ENCODE data around the gene MPPED1.

The MPPED1 gene

DNA sequence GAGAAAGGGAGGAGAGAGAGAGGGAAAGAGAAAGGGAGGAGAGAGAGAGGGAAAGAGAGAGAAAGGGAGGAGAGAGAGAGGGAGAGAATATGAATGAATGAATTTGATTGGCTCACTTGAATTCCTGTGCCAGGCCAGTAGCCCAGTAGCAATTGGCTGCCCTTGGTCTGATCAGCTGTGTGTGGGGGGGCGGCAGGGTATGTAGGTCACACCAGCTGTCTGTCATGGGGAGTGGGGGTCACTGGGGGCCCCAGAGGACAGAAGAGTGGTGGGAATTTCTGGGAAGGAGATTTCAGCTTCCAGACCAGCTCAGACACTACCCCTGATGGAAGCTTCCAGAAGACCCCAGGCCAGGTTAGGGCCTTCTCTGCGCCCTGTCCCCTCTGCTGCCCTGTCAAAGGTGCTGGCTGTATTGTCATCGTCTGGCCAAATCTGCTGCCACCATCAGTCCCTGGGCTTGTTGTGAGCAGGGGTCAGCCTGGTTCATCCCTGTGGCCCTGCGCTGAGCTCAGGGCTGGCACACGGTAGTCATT lies 21.1 kb downstream of the MPPED1 start:
- DNase-seq = no peak

DNA sequence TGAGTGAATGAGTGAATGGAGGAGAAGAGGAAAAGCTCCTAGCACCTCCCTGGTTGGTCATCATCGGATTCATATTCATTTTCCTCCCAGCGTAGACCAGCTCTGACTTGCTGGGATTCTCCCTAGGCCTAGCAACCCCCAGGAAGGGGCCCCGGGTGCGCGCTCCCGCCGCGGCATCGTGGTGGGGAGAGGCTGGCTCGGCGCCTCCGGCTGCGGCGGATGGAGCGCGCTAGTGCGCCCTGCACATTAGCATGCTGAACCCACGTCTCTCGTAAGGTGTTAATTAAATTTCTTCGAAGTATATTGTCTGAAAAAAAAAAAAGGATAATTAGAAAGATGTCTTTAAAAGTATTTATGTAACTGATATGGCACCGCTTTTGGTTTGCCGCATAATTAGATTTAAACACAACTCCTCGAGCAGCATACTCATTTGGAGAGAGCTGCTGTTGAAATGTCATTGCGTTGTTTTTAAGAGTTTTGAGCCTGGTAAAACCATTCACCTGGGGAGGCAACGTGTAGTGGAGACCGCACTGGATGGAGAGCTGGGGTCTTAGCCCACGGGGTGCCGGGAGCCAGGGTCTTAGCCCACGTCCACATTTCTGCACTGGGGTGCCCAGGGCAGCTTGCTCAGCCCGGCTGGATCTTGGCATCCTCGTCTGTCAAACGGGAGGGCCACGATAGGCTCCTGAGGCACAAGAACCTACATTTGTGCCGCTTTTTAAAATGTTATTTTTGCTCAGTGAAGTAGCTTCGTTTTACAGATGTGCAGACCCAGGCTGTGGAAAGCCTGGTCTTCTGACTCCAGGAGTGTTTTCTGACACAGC lies 21.8 kb downstream of the MPPED1 start:
- DNase-seq = no peak

GRCh38 chr22:43434275-43434927 lies 22.6 kb downstream of the MPPED1 start:
- DNase-seq = no peak

GRCh38 chr22:43434928-43435311 lies 23.1 kb downstream of the MPPED1 start:
- DNase-seq = no peak

GRCh38 chr22:43435851-43436811 lies 24.3 kb downstream of the MPPED1 start:
- DNase-seq = no peak

DNA sequence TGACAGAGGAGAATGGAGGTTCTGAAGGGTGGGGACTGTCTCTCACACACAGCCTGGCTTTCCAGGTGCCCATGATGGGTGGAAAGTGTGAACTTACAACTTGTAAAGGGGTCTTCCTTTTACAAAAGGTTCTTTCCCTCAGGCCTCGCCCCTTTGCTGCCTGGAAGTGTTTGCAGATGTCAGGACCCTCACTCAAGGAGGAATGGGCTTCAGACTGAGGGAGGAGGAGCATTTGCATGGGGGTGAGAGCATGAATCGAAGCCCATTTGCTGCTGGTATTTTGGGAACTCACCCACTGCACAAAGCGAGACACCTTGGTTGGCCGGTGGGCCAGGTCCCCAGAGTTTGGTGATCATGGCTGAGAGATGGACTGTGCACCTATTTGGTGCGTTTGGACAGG lies 25.1 kb downstream of the MPPED1 start:
- no peak for DNase-seq

GRCh38 chr22:43437871-43438475 lies 26.2 kb downstream of the MPPED1 start:
- no peak for DNase-seq

- DNase-seq = no peak
Measured at GRCh38 chr22:43438666-43439347, 27.0 kb downstream of the MPPED1 start.

DNA sequence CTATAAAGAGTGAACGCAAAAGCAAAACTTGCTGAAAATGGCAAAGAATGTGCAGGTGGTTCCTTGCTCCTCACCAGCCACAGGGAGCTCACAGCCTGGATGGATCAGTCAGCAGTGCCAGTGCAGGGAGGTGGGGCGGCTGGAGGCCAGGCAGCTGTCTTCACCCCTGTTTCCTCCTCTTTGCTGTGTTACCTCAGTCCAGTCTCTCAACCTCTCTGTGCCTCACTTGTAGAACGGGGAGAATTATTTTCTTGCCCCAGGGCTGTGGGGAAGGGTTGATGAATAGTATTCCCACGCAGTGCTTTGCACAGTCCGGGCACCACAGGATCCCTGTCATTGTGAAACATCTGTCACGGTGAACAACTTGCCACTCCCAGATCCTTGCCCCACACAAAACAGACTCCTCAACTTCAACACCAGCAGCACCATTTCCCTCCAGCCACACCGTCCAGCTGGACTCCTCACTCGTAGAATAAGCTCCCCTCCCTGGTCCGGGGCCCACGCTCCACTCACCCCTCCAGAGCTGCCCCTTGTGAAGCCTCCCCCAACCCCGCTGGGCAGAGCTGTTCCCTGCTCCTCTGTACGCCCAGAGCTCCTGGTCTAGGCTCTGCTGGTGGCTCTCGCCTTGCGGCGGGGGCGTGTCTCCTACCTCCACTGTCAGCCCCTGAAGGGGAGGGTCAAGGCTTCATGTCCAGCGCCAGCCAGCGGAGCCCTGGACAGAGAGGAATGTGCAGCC lies 27.7 kb downstream of the MPPED1 start:
- no peak for DNase-seq

- no peak for DNase-seq
Measured at GRCh38 chr22:43440104-43440387, 28.2 kb downstream of the MPPED1 start.

DNA sequence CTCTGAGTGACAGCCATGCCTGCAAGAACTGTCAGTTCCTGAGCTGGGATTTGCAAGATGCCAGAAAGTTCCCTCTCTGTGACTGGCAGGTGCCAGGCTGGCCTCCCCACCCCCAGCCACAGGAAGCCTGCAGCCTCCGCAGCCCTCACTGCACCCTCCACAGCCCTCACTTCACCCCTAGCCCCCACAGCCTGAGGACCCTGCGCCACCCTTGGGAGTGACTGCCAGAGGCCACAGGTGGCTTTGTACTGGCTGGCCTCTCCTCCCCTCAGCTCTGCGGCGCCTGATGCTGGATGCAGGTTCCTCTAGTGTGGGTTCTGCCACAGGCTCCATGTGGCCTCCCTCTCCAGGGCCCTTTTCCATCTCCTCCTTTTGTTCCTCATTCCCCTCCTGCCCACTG lies 28.7 kb downstream of the MPPED1 start:
- no peak for DNase-seq

GRCh38 chr22:43441216-43441615 lies 29.4 kb downstream of the MPPED1 start:
- no peak for DNase-seq

- no peak for DNase-seq
Measured at GRCh38 chr22:43441751-43442150, 29.9 kb downstream of the MPPED1 start.

DNA sequence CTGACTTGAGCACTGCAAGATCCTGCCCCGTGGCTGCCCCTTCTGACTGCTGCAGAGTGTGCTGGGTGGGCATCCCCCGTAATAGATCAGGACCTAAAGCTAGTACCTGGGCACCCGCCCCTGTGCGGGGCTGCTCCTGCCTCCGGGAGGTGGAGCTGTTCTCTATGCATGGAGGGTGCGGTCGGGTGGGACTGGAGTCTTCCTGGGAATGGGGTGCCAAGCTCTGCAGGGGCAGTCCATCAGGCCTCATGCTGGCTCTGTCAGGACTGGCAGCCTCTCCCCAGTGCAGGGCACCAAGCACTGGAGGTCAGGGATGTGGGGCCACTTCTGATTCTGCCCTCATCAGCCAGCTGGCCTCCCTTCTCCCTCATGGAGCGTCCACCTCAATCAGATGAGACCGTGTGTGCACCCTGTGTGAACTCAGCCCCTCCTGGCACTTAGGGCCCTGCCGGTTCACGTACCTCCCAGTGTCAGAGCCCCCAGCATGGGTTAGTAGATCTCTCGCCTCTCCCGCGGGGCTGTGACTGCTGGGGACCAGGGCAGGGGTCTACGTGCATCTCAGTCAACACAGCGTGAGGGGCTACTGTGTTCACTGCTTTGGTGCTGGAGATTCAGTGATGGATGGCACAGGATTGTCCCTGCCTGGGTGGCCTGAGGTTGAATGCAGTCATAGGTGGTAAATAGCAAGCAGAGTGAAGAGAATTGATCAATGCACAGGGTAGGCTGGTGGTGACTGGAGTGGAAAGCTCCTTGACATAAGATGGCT lies 30.8 kb downstream of the MPPED1 start:
- DNase-seq = no peak

- no peak for DNase-seq
Measured at GRCh38 chr22:43443152-43443471, 31.3 kb downstream of the MPPED1 start.

DNA sequence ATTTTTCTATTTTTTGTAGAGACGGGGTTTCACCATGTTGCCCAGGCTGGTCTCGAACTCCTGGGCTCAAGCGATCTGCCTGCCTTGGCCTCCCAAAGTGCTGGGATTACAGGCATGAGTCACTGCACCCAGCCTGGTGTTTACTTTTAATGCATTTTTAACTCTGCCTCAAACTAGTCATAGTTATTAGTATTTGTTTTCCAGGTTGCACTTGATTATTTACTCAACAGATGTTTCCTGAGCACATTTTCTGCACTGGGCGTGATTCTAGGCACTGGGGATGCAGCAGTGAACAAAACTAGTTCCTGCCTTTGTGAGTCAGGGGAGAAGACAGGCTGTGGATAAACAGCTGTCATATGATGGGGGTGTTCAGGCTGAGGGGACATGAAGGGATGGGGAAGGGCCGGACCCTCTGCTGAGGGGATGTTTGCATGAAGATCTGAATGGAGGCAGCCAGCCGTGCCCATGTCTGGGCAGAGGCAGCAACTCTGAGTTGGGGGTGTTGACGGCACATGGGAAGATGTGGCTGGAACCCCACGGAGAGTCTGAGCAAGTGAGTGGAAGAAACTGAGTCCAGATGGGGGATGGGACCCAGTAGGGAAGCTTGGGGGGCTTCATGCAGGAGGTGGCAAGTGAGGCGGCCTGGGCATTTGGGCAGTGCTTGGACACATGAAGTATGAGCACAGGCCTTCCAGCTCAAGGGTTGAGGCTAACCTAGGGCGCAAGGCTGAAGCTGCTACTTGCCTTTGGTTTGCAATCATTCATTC lies 34.4 kb downstream of the MPPED1 start:
- no peak for DNase-seq

DNA sequence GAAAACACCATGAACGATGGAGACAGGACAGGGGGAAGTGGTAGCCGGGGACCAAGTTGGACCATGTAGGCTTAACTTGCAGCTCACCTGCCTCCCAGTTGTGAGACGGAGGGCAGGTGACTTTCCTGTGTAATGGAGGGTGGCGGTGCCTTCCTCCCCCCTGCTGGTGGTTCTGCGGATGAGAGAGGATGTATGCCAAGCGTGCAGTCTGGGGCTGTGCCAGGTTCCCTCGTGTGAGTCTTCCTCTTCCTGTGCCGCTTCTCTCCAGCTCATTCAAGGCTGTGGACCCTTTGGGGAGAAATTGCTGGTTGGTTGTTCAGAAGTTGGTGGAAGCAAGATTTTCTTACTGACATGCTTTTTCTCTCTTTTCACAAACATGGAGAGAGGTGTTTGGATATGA lies 35.1 kb downstream of the MPPED1 start:
- DNase-seq = peak in 2 of 4 experiments; percentile 6 to 47

- no peak for DNase-seq
Measured at GRCh38 chr22:43447380-43447779, 35.6 kb downstream of the MPPED1 start.

DNA sequence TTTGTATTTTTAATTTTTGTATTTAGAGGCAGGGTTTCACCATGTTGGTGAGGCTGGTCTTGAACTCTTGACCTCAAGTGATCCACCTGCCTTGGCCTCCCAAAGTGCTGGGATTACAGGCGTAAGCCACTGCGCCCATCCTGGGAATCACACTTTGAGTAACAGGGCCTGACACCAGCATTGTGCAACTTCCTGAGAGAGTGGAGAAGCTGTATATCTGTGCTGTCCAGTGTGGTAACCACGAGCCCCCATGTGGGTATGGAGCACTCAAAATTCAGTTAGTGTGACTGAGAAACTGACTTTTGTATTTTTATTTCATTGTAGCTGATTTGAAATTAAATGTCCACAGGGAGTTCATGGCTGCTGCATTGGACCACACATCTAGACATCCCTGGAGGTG lies 36.2 kb downstream of the MPPED1 start:
- DNase-seq = peak; percentile 2 to 45 (median 30)
